ENCODE measurements around the gene CFP.

- TF ChIP-seq, protein P1, sequence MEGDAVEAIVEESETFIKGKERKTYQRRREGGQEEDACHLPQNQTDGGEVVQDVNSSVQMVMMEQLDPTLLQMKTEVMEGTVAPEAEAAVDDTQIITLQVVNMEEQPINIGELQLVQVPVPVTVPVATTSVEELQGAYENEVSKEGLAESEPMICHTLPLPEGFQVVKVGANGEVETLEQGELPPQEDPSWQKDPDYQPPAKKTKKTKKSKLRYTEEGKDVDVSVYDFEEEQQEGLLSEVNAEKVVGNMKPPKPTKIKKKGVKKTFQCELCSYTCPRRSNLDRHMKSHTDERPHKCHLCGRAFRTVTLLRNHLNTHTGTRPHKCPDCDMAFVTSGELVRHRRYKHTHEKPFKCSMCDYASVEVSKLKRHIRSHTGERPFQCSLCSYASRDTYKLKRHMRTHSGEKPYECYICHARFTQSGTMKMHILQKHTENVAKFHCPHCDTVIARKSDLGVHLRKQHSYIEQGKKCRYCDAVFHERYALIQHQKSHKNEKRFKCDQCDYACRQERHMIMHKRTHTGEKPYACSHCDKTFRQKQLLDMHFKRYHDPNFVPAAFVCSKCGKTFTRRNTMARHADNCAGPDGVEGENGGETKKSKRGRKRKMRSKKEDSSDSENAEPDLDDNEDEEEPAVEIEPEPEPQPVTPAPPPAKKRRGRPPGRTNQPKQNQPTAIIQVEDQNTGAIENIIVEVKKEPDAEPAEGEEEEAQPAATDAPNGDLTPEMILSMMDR (IDR thresholded peaks at IDR 0.05; ENCODE audit: low read depth, low read length, poor library complexity, severe bottlenecking), result no peak
- TF ChIP-seq EZH2phosphoT487 (IDR thresholded peaks at IDR 0.05; ENCODE audit: borderline replicate concordance, low read length), result no peak
Observed at GRCh38 chrX:47612418-47612817, 17.3 kb downstream of the CFP start.
